Stimulated activated CD4-positive, alpha-beta T cell treated with anti-CD3 and anti-CD28 coated beads, Interleukin-1b, Interleukin-23, amount 100 ng/mL, for 1 hour (primary cell): ENCODE measurements around the gene SLC26A4.

Experiments used
- DNase-seq, 2 donors: peaks; one replicate each; pipeline ENCODE4 v3.0.0-alpha.2; 2020; ENCODE audit warnings: low read depth in 2 of 2

Gene SLC26A4

GRCh38 chr7:107659666-107660065 is 962 bp upstream of the SLC26A4 start:
- no peak for DNase-seq

- no peak for DNase-seq
Measured at GRCh38 chr7:107661081-107661864, 645 bp downstream of the SLC26A4 start.

GRCh38 chr7:107661865-107662379 is 1.3 kb downstream of the SLC26A4 start:
- no peak for DNase-seq

GRCh38 chr7:107663196-107663595 is 2.6 kb downstream of the SLC26A4 start:
- DNase-seq: no peak

GRCh38 chr7:107666790-107667189 is 6.2 kb downstream of the SLC26A4 start:
- DNase-seq: no peak

GRCh38 chr7:107667341-107667740 is 6.7 kb downstream of the SLC26A4 start:
- no peak for DNase-seq

- DNase-seq: no peak
Measured at GRCh38 chr7:107668296-107668695, 7.7 kb downstream of the SLC26A4 start.

- no peak for DNase-seq
Measured at GRCh38 chr7:107672183-107672582, 11.6 kb downstream of the SLC26A4 start.

- DNase-seq: no peak
Measured at GRCh38 chr7:107676249-107676648, 15.6 kb downstream of the SLC26A4 start.

GRCh38 chr7:107678110-107678753 is 17.6 kb downstream of the SLC26A4 start:
- DNase-seq: no peak

- DNase-seq: no peak
Measured at GRCh38 chr7:107680478-107680877, 19.9 kb downstream of the SLC26A4 start.

- no peak for DNase-seq
Measured at GRCh38 chr7:107682886-107683285, 22.3 kb downstream of the SLC26A4 start.

GRCh38 chr7:107684287-107684686 is 23.7 kb downstream of the SLC26A4 start:
- no peak for DNase-seq

GRCh38 chr7:107684947-107685463 is 24.4 kb downstream of the SLC26A4 start:
- no peak for DNase-seq

- DNase-seq: no peak
Measured at GRCh38 chr7:107686816-107687387, 26.3 kb downstream of the SLC26A4 start.

GRCh38 chr7:107687656-107688055 is 27.0 kb downstream of the SLC26A4 start:
- no peak for DNase-seq

- no peak for DNase-seq
Measured at GRCh38 chr7:107689553-107689952, 28.9 kb downstream of the SLC26A4 start.

GRCh38 chr7:107690084-107690483 is 29.5 kb downstream of the SLC26A4 start:
- no peak for DNase-seq

- no peak for DNase-seq
Measured at GRCh38 chr7:107690611-107691010, 30.0 kb downstream of the SLC26A4 start.

- DNase-seq: no peak
Measured at GRCh38 chr7:107691716-107692115, 31.1 kb downstream of the SLC26A4 start.

GRCh38 chr7:107692501-107692900 is 31.9 kb downstream of the SLC26A4 start:
- no peak for DNase-seq

- DNase-seq: no peak
Measured at GRCh38 chr7:107693396-107693795, 32.8 kb downstream of the SLC26A4 start.

- DNase-seq: no peak
Measured at GRCh38 chr7:107694386-107694785, 33.8 kb downstream of the SLC26A4 start.
